Activated T-cell treated with anti-CD3 and anti-CD28 coated beads, Interleukin-2, amount 50 U/mL, for 72 hours (primary cell): ENCODE measurements around the gene FKBP7. TPM values are rescaled to one million over a fixed set of nuclear protein-coding genes. Genes with fewer than 3 reads are reported as not detected.

Source experiments
- ATAC-seq, 2 donors: fragments of 150-1000 bp; cut with Tn5 transposase; replicated peaks in 1 of 2; 2 replicates each; pipeline ENCODE4 v1.10.0; 2021; ENCODE audit warnings: moderate library complexity in 2 of 2, mild to moderate bottlenecking in 1 of 2
- DNase-seq, 2 donors: peaks; one replicate each; pipeline ENCODE4 v3.0.0; 2021 to 2022; ENCODE audit warnings: mixed read lengths in 1 of 2
- H3K27ac Mint-ChIP-seq: one replicate; pipeline ENCODE4 v1.8.0; 2022; ENCODE audit warnings: mild to moderate bottlenecking, moderate library complexity, mixed read lengths
- H3K27me3 Mint-ChIP-seq: one replicate; pipeline ENCODE4 v1.8.0; 2022; ENCODE audit warnings: low read depth, mixed read lengths
- H3K36me3 Mint-ChIP-seq, 2 donors: one replicate each; pipeline ENCODE4 v1.8.0; 2022; ENCODE audit warnings: mixed read lengths in 2 of 2, mild to moderate bottlenecking in 1 of 2; ENCODE audit not compliant: insufficient read depth in 2 of 2
- H3K4me1 Mint-ChIP-seq: one replicate; pipeline ENCODE4 v1.8.0; 2022; ENCODE audit warnings: low read depth, mixed read lengths
- H3K4me3 Mint-ChIP-seq, 2 donors: one replicate each; pipeline ENCODE4 v1.8.0; 2022; ENCODE audit warnings: mild to moderate bottlenecking in 2 of 2, mixed read lengths in 2 of 2, moderate library complexity in 2 of 2
- H3K9me3 Mint-ChIP-seq, 2 donors: one replicate each; pipeline ENCODE4 v1.8.0; 2022; ENCODE audit warnings: mixed read lengths in 2 of 2
- total RNA-seq, 2 donors: library from RNA; stranded (reverse); gene quantifications; one replicate each; pipeline ENCODE4 v1.2.3, GENCODE V29; 2022

FKBP7 gene
- total RNA-seq, 2 donors from 2014 or later, result 2.1 to 3.0 TPM

- H3K36me3 Mint-ChIP-seq, result peaks cover 5 to 14% of the 10 kb centered on the region in 2 donors
- H3K4me1 Mint-ChIP-seq, result peaks cover 30% of the 10 kb centered on the region
- DNase-seq (no peak), ATAC-seq (no peak)
- no peak overlapping the region for H3K4me3 Mint-ChIP-seq
- no peaks in the 10 kb centered on the region for H3K27me3 Mint-ChIP-seq
- no peaks in the 10 kb centered on the region for H3K9me3 Mint-ChIP-seq
- no peak overlapping the region for H3K27ac Mint-ChIP-seq
Observed at GRCh38 chr2:178452870-178453269, 25.5 kb downstream of the FKBP7 start.

- Mint-ChIP-seq H3K36me3 (peaks cover 5 to 15% of the 10 kb centered on the region in 2 donors), H3K4me3 (peak overlapping the region; percentile 95 to 97), H3K4me1 (peaks cover 31% of the 10 kb centered on the region), H3K27me3 (no peaks in the 10 kb centered on the region), H3K9me3 (no peaks in the 10 kb centered on the region), H3K27ac (peak overlapping the region; percentile 46)
- no peak for ATAC-seq
- no peak for DNase-seq
Observed at GRCh38 chr2:178452334-178452733, 26.1 kb downstream of the FKBP7 start.

DNA sequence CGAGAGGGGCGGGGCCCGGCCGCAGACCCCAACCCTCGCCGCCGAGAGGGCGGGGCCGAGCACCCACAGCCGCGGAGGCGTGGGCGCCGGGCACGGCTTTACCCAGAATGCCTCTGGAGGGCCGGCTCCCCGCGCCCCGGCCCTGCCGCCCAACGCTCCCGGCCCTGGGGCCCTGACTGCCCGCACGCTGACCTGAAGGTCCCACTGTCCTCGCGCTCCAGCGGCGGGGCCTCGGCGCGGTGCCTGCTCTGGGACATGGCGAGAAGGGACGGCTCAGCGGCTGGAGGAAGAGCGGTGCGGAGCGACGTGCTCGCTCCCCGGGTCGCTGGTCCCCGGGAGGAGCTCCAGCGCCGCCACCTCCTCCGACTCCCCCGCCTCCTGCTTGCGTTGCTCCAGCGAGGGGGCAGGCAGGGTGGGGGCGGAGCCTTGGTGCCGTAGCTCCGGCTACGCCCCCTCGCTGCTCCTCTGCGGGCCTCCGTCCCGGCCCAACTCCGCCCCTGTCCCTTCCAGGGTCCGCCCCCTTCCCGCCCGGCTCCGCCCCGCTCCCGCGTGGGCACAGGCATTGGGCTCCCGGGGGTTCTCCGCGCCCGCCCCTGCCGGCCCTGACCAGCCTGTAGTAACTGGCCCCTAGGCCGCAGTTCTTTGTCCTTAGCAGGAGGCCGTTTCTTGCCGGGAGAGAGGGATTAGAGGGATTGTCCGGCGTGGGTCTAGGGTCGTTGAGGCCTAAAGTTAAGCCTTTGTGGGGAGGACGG is 27.4 kb downstream of the FKBP7 start, which contains the start of the genes PJVK and PRKRA:
PJVK (plus strand) TSS at position 605 of the 752 bp plus-strand sequence. CDS start 2,032 bp downstream, outside the sequence.
PRKRA (minus strand) TSS at position 402 of the 752 bp plus-strand sequence; CDS start at position 257, 145 bp downstream.
- peak within 1 kb of the TSS; percentile 98 for H3K27ac Mint-ChIP-seq
- peaks cover 5 to 17% of the 10 kb centered on the region in 2 donors for H3K36me3 Mint-ChIP-seq
- ATAC-seq (peak; percentile 90), DNase-seq (peak; percentile 97 to 99)
- H3K4me3 Mint-ChIP-seq, result peak within 1 kb of the TSS; percentile 95 to 97
- peaks cover 31% of the 10 kb centered on the region for H3K4me1 Mint-ChIP-seq
- no peaks in the 10 kb centered on the region for H3K9me3 Mint-ChIP-seq
- H3K27me3 Mint-ChIP-seq, result no peaks in the 10 kb centered on the region

DNA sequence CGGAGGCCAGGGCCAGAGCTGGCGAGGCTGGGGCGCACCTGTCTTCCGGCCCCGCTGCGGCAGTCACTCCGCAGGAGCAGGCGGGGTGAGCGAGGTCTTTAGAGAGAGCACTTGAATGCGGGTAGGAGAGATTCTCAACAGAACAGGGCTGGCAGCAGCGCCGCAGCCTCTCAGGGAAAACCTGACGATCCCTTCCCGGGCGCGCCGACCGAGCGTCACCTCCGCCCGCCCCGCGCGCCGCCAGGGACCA is 28.0 kb downstream of the FKBP7 start:
- H3K4me3 Mint-ChIP-seq, result peak overlapping the region; percentile 87 to 94
- peak; percentile 56 to 64 for ATAC-seq
- H3K9me3 Mint-ChIP-seq, result no peaks in the 10 kb centered on the region
- peaks cover 5 to 17% of the 10 kb centered on the region in 2 donors for H3K36me3 Mint-ChIP-seq
- DNase-seq, result peak in 1 of 2 donors; percentile 88
- peak overlapping the region; percentile 81 for H3K27ac Mint-ChIP-seq
- peaks cover 31% of the 10 kb centered on the region for H3K4me1 Mint-ChIP-seq
- H3K27me3 Mint-ChIP-seq, result no peaks in the 10 kb centered on the region

GRCh38 chr2:178449700-178450523 is 28.5 kb downstream of the FKBP7 start:
- H3K4me1 Mint-ChIP-seq, result peaks cover 31% of the 10 kb centered on the region
- H3K4me3 Mint-ChIP-seq, result peak overlapping the region; percentile 87 to 94
- no peak for DNase-seq
- peaks cover 5 to 19% of the 10 kb centered on the region in 2 donors for H3K36me3 Mint-ChIP-seq
- ATAC-seq, result peak; percentile 1
- H3K27ac Mint-ChIP-seq, result peak overlapping the region; percentile 81
- H3K9me3 Mint-ChIP-seq, result no peaks in the 10 kb centered on the region
- H3K27me3 Mint-ChIP-seq, result no peaks in the 10 kb centered on the region

GRCh38 chr2:178448968-178449661 is 29.3 kb downstream of the FKBP7 start:
- DNase-seq, result no peak

DNA sequence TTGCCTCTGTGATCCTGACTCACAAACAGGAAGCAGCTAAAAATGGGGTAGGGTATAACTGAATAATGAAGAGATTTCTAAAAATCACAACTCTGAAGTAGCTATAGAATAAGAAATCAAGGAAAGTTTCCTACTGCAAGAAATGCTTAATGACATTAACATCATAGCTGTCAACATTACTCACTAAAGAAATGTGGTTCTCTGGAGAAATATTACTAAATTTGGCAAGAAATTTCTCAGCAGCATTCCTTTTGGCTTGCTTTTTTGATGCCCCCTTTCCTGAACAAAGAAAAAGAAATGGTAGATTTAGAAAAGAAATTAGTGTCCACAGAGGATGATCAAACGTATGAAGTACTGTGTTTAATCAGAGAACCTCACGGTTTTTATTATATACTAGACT is 37.0 kb downstream of the FKBP7 start:
- Mint-ChIP-seq H3K27ac (no peak overlapping the region), H3K27me3 (no peaks in the 10 kb centered on the region), H3K36me3 (peaks cover 4 to 31% of the 10 kb centered on the region in 2 donors), H3K4me1 (no peaks in the 10 kb centered on the region), H3K4me3 (no peak overlapping the region), H3K9me3 (no peaks in the 10 kb centered on the region)
- no peak for DNase-seq
- no peak for ATAC-seq

More at GRCh38 chr2:178448968-178449661, 29.3 kb downstream of the FKBP7 start:
- Mint-ChIP-seq H3K9me3 (no peaks in the 10 kb centered on the region), H3K27ac (peak overlapping the region; percentile 52), H3K4me3 (peak overlapping the region; percentile 87 to 94), H3K36me3 (peaks cover 5 to 24% of the 10 kb centered on the region in 2 donors), H3K27me3 (no peaks in the 10 kb centered on the region), H3K4me1 (peaks cover 31% of the 10 kb centered on the region)
- no peak for ATAC-seq

DNA sequence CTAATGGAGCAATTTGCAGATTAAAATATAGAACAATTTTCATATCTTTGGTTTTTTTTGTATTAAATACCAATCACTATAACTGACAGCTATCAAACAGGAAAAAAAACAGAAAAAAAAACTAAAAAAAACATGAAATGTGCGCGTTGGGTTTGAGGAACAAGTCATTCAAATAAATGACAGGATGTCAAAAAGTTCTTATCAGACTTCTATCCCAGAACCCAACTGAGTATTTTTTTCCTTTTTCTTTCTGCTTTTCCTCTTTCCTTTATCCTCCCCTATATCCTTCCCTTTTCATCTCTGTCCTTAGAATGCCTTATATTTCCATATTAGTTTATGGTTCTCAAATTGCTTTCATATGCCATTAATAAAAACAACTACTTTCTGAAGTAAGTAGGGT is 41.7 kb downstream of the FKBP7 start:
- H3K27me3 Mint-ChIP-seq, result no peaks in the 10 kb centered on the region
- ATAC-seq (no peak), DNase-seq (no peak)
- no peaks in the 10 kb centered on the region for H3K9me3 Mint-ChIP-seq
- peaks cover 3 to 34% of the 10 kb centered on the region in 2 donors for H3K36me3 Mint-ChIP-seq
- H3K4me3 Mint-ChIP-seq, result no peak overlapping the region
- no peaks in the 10 kb centered on the region for H3K4me1 Mint-ChIP-seq
- H3K27ac Mint-ChIP-seq, result no peak overlapping the region

- ATAC-seq (no peak), DNase-seq (no peak)
- Mint-ChIP-seq H3K4me1 (no peaks in the 10 kb centered on the region), H3K27me3 (no peaks in the 10 kb centered on the region), H3K4me3 (no peak overlapping the region), H3K36me3 (peaks cover 17 to 45% of the 10 kb centered on the region in 2 donors), H3K27ac (peak overlapping the region; percentile 17), H3K9me3 (peaks cover 2 to 3% of the 10 kb centered on the region in 2 donors)
Observed at GRCh38 chr2:178429336-178429735, 49.1 kb downstream of the FKBP7 start.

- Mint-ChIP-seq H3K9me3 (peaks cover 2 to 3% of the 10 kb centered on the region in 2 donors), H3K27ac (no peak overlapping the region), H3K4me1 (no peaks in the 10 kb centered on the region)
Observed at GRCh38 chr2:178428396-178428806, 50.0 kb downstream of the FKBP7 start.

DNA sequence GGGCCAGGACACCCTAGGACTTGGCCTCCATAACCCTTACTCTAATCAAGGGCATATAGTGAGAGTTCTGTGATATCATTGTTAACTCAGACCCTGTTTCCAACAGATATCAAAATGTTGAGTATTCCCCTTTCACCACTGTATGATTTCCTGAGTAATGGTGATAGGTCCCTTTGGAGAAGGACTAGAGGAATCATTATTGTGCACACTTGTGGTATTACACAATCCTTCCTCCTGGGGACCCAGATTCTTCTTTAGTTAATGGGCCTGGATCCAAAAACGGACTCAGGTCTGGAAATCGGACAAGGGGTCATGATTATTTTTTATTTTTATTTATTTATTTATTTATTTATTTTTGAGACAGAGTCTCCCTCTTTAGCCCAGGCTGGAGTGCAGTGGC is 50.9 kb downstream of the FKBP7 start:
- Mint-ChIP-seq H3K27ac (no peak overlapping the region), H3K36me3 (peaks cover 17 to 42% of the 10 kb centered on the region in 2 donors), H3K4me1 (no peaks in the 10 kb centered on the region), H3K4me3 (no peak overlapping the region), H3K9me3 (peaks cover 3 to 4% of the 10 kb centered on the region in 2 donors), H3K27me3 (no peaks in the 10 kb centered on the region)
- ATAC-seq, result no peak
- DNase-seq, result no peak

More at GRCh38 chr2:178428396-178428806, 50.0 kb downstream of the FKBP7 start:
- no peak for ATAC-seq
- Mint-ChIP-seq H3K36me3 (peaks cover 17 to 42% of the 10 kb centered on the region in 2 donors), H3K27me3 (no peaks in the 10 kb centered on the region), H3K4me3 (no peak overlapping the region)
- no peak for DNase-seq

GRCh38 chr2:178426388-178426787 is 52.0 kb downstream of the FKBP7 start:
- H3K4me1 Mint-ChIP-seq, result no peaks in the 10 kb centered on the region
- no peak overlapping the region for H3K27ac Mint-ChIP-seq
- peaks cover 3 to 4% of the 10 kb centered on the region in 2 donors for H3K9me3 Mint-ChIP-seq
- H3K36me3 Mint-ChIP-seq, result peaks cover 17 to 38% of the 10 kb centered on the region in 2 donors
- H3K27me3 Mint-ChIP-seq, result no peaks in the 10 kb centered on the region
- no peak overlapping the region for H3K4me3 Mint-ChIP-seq
- ATAC-seq (no peak), DNase-seq (no peak)
